Measurements from ENCODE around the gene SERINC3.

- TF ChIP-seq CTCF (IDR thresholded peaks at IDR 0.05; ENCODE audit: extremely low read depth in 1 of 2, insufficient read depth in 1 of 2, low read depth in 1 of 2, low read length in 2 of 2) (no peak), MAX (IDR thresholded peaks at IDR 0.05; ENCODE audit: insufficient read depth, insufficient read length) (no peak), POLR2AphosphoS5 (IDR thresholded peaks at IDR 0.05; ENCODE audit: insufficient read depth, low read depth, low read length) (no peak), JUN (IDR thresholded peaks at IDR 0.05; ENCODE audit: borderline replicate concordance, insufficient read depth, insufficient read length, low read depth) (no peak), EZH2 (IDR thresholded peaks at IDR 0.05; ENCODE audit: borderline replicate concordance, low read depth, low read length, severe bottlenecking) (no peak), GATA2 (IDR thresholded peaks at IDR 0.05; ENCODE audit: insufficient read depth, insufficient read length, low read depth, low read length) (no peak), POLR2A (IDR thresholded peaks at IDR 0.05; ENCODE audit: low read depth, low read length) (no peak), MYC (IDR thresholded peaks at IDR 0.05; ENCODE audit: low read depth, low read length) (no peak), FOS (IDR thresholded peaks at IDR 0.05; ENCODE audit: borderline replicate concordance, insufficient read depth, low read length) (no peak)
Observed at GRCh38 chr20:44478206-44478605, 43.7 kb downstream of the SERINC3 start.

Measured in endothelial cell of umbilical vein (primary cell).